Midbrain (tissue), 1 donor: ENCODE data around the gene CLPTM1L.
"Not testable (repeated sequence)": the region's sequence is repeated elsewhere in the genome, so short reads cannot be mapped to it uniquely, and the experiment has no call there.

ENCODE experiments used
- DNase-seq: peaks from one replicate; lab custom pipeline; 2025; lab: John Stamatoyannopoulos, UW

CLPTM1L gene

DNA sequence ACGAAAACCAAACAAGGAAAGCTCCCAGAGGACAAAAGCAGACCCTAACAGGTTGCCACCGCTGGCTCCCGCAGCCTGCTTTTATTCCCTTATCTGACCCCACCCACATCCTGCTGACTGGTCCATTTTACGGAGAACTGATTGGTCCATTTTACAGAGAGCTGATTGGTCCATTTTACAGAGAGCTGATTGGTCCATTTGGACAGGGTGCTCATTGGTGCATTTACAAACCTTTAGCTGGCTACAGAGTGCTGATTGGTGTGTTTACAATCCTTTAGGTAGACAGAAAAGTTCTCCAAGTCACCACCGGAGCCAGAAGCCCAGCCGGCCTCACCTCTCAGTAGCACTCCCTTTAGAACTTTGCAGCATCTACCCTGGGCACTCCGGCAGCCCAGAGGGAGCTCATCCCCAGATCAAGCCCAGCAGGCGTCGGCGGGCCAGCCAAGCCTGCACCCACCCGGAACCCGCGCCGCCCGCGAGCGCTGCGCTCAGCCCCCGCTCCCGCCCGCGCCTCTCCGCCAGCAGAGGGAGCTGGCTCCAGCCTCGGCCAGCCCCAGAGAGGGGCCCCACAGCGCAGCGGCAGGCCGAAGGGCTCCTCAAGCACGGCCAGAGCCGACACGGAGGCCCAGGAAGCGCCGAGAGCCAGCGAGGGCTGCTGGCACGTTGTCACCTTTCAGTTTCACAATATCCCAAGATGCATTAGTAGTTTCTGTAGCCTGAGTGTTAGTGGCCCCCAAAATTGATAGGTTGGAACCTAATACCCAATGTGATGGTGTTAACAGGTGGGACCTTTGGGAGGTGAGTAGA, 35.3 kb upstream of the CLPTM1L start:
- DNase-seq: peak; percentile 9

DNA sequence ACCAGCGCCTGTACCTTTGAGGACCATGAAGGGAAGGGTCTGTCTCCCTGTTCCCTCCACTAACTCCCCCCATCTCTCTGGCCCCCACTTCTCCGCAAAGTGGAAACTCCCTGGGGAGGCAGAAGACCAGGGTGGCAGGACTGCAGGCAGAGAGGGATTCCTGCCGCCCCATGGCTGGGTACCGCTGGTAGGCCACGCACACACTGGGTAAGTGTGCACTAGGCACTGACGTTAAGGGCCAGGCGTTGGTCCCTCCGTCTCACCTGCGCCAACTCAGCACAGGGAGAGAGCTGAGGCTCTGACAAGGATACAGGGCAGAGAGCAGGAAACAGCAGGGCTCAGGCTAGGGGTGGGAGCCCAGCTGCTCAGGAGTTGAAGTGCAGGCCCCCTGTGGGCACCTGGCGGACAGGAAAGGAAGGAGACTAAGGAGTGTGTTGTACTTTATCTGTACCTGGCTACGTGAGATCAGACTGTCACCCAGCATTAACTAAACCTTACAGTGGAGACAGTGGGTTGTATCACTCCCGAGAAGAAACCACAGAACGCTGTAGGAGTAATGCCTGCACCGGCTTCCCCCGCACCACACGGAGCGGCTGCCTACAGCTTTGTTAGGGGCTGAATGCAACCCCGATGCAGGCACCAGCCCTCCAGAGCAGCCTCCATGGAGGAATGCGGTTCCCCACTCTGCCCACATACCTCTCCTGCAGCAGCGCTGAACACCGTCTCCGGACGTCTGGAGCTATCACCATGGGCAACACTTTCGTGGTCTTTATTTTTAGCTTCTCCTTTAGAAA, 34.2 kb upstream of the CLPTM1L start:
- DNase-seq: no peak

DNA sequence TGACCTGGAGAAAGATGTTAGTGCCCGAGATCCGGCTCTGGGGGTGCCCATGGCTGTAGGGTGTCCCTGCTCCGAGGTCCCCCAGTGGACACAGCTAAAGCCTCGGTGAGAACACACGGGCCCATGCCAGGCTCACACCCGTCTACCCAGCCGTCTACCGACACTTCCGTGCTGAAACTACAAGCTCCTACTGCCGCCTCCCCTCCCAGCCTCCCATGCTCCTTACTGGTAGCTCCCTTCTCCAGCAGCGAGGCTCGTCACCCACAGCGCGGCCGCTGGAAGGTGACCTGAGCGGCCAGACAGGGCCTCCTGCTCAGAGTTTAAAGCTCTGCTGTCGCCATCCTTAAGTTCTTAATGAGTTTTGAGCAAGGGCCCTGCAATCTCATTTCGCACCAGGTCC, 33.2 kb upstream of the CLPTM1L start:
- no peak for DNase-seq

DNA sequence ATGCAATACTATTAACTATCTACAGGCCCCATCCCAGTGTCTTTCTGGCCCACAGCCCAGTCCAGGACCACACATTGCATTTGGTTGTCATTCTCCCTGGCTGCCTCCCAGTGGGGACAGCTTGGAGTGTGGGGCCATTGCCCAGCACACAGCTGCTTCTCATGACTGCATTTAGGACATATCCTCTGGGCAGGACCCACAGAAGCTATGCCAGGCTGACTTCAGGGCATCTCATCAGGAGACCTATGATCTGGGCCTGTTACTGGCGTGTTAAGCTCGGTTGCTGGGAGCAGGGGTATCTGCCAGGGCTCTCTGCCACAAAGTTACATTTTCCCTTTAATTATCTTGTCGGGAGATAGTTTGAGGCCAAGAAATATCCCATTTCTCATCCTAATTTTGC, 32.1 kb upstream of the CLPTM1L start:
- DNase-seq: no peak

DNA sequence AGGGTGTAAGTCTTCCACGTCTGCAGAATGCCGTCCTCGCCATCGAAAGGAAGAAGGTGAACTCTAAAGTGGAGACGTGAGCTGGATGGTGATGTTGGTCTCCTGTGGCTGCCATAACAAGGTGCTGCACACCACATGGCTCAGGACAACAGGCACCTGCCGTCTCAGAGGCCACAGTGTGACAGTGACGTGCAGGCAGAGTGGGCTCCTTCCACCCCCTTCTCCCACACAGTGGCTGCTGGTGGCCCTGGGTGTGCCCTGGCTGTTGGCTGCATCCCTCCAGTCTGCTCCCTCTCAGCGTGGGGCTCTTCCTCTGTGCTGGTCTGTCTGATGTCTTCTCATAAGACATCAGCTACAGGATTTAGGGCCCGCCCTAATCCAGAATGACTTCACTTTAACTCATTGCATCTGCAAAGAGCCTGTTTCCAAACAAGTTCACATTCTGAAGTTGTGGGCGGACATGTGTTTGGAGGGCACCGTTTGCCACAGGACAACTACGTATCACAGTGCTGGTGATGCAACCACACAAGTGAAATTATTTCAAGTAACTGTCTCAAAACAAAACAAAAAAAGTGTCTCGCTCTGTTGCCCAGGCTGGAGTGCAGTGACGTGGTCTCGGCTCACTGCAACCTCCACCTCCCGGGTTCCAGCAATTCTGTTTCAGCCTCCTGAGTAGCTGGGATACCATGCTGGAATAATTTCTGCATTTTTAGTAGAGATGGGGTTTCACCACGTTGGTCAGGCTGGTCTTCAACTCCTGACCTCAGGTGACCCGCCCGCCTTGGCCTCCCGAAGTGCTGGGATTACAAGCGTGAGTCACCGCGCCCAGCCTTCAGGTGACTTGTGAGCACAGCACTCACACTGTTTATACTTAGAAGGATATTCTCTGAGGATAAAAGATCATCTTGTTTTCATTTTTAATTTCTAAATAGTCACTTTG, 31.2 kb upstream of the CLPTM1L start:
- DNase-seq: no peak

DNA sequence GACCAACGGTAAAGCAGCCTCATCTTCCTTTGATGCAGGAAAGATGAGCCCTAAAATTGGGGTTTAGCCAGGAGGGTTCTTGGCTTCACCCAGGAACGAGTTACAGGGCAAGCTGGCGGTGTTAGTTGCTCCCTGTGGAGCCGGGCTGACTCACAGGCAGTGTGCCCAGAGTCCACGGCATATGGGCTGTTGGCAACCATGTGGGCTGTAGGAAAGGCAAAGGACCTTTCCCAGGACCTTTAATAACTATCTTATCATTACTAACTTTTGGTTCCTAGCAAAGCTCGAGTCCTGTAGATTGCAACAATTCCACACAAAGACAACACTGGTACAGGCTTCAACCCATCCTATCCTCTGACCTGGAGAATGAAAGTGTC, 29.8 kb upstream of the CLPTM1L start:
- no peak for DNase-seq

DNA sequence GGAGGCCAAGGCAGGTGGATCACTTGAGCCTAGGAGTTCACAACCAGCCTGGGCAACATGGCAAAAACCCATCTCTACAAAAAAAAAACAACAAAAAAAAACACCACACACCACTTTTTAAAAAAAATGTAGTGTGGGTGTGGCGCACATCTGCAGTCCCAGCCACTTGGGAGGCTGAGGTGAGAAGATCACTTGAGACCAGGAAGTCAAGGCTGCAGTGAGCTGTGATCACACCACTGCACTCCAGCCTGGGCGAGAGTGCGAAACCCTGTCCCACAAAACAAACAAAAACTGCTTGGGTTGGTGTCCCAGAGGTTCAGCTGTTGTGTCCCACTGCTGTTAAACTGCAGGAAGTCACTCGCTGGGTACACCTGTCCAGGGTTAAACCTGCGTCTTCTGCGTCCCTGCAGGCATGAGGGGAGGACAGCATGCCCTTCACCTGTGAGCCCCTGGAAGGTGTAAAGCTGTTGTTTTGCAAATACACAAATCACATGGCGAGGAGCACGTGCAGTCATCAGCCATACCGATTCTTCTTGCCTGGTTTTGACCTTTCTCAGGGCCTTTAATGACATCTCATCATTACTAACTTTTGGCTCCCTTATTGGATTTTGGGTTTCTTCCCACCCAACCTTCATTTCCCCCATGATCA, 29.3 kb upstream of the CLPTM1L start:
- DNase-seq: no peak

DNA sequence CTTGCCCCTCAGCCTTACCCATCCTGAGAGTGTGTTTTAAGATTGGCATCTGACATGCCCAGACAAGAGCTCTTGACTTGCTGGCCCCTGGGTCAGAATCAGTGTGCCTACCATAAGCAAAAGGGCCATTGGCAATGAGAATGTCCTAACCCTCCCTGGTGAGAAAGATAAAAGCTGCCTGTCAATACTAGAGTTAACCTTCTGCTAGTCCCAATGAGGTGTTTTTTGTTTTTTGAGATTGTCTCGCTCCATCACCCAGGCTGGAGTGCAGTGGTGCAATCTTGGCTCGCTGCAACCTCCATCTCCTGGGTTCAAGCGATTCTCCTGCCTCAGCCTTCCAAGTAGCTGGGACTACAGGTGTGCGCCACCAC, 27.1 kb upstream of the CLPTM1L start:
- not testable (repeated sequence) for DNase-seq

DNA sequence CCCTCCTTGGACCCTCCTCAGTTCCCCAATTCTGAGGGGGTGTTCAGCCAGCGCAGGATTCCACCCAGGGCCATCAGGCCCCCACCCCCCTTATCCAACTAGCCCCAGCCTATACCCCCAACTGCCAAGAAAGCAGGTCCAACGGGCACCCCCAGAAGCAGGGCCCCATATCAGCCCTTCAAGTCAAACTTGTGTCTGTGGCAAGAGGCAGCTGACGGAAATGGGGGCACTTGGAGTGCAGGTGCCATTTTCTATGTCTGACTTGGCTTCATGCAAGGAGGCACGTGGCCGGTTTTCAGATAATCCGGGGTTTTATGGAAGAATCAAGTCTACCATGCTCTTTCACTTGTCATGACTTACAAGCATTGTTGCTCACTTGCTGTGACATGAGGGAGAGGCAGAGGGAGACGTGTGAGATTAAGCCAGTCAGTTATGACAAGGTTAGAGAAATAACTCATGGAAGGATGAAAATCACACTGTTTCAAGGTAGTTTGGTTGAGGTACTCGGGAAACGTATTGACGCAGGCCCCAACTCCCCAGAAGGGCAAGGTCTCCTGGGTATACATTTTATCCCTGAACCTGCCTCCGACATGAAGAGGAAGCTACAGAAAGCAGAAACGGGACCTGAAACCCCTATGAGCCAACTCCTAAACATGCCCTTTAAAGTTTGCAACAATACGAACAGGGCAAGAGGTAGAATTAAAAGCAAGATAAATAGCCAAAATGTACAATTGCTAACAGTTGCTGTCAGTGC, 26.5 kb upstream of the CLPTM1L start:
- no peak for DNase-seq

DNA sequence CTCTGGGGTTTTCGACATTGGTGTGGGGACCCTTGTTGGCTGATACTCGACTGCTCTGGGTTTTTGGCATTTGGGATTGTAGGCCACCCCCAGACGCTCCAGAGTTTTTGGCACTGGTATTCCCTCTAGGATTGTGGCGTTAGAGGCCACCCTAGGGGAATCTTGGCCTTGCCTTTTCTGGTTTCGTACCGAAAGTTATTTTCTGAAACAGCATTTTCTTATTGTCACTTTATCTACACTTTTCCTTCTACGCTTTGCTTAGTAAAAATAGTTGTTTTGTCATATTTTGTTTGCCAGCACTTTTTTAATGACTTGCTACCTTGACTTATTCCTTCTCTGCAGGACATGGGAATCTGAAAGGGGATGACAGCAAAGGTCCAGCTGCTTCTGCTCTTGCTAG, 25.1 kb upstream of the CLPTM1L start:
- DNase-seq: no peak

DNA sequence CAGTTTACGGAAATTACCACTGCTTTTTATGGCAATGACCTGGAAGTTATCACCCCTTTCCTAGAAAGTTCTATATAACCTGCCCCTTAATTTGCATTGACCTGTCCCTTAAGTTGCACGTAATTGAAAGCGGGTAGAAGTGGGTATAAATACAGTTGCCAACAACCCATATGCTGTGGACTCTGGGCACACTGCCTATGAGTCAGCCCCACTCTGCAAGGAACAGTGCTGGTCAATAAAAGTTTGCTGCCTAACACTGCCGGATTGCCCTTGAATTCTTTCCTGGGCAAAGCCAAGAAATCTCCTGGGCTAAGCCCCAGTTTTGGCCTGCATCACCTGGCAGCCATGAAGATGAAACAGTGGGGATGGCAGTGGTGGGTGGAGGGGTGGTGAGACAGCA, 23.9 kb upstream of the CLPTM1L start:
- DNase-seq: no peak

DNA sequence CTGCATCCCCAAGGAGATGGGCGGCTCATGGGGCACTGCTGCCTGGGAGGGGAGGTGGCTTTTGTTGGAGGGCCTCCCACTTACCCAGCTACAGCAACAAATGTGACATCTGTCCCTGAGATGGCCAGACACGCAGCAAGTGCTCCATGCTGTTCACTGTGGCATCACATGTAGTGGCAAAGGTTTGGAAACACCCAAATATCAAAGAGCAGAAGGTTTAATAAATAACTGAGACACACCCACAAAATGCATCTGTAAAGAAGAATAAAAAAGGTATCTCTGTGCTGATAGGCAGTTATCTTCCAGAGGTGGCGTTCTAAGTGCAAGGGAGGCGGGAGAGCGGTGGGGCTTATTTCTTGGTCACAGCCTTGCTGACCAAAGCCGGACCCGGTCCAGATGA, 23.3 kb upstream of the CLPTM1L start:
- DNase-seq: no peak

DNA sequence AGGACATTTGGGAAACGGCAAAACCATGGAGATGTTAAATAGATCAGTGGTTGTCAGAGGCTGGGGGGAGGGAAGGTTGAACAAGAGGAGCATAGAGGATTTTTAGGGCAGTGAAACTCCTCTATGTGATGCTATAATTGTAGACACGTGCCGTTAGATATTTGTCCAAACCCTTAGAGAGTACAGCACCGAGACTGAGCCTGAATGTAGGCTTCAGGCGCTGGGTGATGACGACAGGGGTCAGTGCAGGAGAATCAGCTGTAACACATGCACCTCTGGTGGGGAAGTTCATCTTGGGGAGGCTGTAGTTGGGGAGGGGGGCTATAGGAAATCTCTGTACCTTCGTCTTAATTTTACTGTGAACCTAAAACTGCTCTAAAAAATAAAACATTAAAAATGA, 22.2 kb upstream of the CLPTM1L start:
- no peak for DNase-seq

DNA sequence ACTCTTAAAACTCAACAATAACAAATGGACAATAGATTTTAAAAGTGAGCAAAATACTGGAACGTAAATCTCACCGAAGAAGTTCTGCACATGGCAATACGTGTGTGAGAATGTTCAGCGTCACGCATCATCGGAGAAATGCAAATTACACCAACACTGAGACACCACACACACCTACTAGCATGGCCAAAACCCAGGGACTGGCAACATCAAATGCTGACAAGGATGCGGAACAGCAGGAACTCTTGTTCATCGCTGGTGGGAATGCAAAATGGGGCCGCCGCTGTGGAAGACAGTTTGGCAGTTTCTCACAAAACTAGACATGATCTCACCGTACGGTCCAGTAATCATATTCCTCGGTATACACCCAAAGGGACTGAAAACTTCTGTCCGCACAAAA, 21.6 kb upstream of the CLPTM1L start:
- no peak for DNase-seq

DNA sequence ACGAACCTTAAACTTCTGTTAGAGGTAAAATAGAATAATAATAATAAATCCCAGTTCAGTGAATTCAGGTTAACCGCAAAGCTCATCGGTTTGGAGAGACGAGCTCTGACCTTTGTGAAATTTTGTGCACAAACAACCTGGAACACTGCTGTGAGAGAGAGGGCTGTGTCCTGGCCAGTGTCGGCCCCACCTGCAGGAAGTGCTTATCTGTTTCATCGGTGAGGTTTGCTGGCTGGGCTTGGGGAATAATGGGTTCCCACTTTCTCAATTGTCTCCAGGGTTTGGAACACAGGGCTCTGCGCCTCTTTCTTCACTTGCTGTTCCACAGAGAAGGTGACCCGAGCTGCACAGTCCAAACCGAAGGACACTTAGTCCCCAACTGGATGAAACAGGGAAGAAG, 19.3 kb upstream of the CLPTM1L start:
- DNase-seq: no peak

DNA sequence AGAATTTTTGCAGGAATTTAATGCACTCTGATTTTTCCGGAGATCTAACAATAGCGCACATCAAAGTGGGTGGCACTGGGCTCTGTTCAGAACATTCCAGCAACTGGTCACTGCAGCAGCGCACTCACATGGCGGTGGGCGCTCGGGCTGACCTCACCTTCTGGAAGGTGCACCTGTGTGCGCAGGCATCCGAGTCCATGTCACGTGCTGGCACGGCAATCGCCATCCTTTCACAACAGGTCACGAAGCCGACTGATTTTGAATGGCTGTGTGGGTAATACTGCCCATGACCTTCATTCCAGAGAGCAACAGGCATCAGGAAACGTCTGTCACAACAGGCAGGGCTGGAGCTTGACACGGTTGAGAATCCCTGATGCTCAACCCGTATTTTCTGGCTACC, 18.7 kb upstream of the CLPTM1L start:
- no peak for DNase-seq

DNA sequence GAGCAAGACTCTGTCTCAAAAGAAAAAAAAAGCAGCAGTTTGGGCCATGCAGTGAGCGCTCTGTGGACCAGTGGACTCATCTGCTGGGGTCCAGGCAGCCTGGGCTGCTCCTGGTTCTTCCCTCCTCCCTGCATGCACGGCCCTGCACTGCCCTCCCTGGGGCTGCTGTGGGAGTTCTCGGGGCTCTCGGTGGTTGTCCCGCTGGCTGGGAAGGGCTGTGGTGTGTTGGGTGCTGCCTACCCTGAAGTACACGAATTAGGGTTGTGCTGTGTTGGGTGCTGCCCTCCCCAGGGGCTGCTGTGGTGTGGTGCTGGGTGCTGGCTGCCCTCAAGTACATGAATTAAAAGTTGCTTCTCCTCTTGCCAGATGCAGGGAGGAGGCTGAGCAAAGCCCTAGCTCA, 18.3 kb upstream of the CLPTM1L start:
- DNase-seq: no peak

DNA sequence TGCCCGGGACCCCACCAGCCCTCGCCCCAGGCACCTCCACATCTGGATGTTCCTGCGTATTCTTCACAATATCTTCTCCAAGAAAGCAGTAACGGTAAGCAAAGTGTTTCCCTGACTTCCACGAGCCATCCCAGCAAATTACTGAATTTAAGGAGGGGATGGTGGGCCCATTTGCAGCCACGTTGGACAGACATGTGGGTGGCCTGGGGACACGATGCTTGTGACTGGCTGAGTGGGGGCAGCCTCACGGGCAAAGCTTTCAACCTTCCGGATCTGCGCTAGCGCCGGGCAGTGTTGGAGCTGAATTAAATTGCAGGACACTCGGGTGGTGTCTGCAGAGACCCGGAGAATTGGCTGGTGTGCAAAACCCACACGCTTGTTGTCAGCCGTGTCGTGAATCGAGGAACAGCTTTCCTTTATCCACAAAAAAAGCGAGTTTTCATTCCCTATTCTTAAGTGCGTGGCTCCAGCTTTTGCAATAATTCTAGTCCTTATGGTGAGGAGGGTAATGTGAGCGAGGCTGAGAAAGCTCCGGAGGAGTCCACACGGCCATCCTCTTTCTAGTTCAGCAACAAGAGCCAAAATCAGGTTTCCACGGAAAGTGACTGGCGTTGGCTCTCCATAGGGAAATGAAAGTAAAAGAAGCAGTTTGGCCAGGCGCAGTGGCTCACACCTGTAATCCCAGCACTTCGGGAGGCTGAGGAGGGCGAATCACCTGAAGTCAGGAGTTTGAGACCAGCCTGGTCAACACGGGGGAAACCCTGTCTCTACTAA, 17.5 kb upstream of the CLPTM1L start:
- DNase-seq: no peak

DNA sequence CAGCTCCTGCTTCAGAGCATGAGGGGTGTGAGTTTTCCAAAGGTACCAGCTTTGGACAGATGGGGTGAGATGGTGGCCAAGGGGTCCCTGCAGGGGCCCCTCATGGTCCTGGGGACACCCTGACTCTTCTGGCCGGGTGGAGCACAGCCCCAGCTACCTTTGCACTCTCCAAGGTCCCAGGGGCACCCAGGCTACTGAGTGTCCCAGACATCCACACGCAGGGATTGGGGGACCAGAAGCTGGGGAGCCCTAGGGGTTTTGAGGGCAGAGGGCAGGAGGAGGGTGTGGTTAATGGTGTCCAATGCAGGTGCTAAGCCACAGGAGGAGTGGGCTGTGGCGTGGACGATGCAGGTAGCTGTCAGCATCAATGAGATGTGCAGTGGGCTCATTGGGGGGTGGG, 16.0 kb upstream of the CLPTM1L start:
- DNase-seq: no peak

DNA sequence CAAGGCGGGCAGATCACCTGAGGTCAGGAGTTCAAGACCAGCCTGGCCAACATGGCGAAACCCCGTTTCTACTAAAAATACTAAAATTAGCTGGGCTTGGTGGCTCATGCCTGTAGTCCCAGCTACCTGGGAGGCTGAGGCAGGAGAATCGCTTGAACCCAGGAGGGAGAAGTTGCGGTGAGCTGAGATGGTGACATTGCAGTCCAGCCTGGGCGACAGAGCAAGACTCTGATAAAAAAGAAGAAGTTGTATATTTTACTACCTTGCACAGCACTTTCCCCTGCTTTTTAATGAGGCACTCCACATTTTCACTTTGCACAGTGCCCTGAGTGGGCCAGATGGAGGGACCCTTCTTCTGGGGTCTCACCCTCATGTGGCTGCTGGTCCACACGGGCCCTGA, 15.5 kb upstream of the CLPTM1L start:
- DNase-seq: not testable (repeated sequence)
